ENCODE measurements around the gene NPR3. TPM values are rescaled to one million over a fixed set of nuclear protein-coding genes. Genes with fewer than 3 reads are reported as not detected.

NPR3 gene
- total RNA-seq, 1 donor from 2014 or later: 1.1 TPM

DNA sequence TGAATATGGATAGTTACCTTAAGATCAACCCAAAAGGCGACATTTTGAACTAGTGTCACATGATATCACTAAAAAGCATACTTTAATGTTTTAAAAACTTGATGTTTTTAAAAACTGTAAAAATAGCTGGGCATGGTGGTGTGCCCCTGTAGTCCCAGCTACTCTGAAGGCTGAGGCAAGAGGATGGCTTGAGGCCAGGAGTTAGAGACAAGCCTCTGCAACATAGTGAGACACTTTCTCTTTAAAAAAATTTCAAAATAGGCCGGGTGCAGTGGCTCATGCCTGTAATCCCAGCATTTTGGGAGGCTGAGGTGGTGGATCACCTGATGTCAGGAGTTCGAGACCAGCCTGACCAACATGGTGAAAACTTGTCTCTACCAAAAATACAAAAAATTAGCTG lies 129.5 kb downstream of the NPR3 start:
- Mint-ChIP-seq H3K36me3 (ENCODE audit: low read depth, unreplicated experiment) (no peaks in the 10 kb centered on the region), H3K4me1 (ENCODE audit: low read depth, unreplicated experiment) (peaks cover 3% of the 10 kb centered on the region), H3K4me3 (ENCODE audit: unreplicated experiment) (no peak overlapping the region), H3K27me3 (ENCODE audit: low read depth, unreplicated experiment) (peaks cover 7% of the 10 kb centered on the region), H3K9me3 (ENCODE audit: unreplicated experiment) (no peaks in the 10 kb centered on the region), H3K27ac (ENCODE audit: unreplicated experiment) (no peak overlapping the region)
- Histone ChIP-seq H3K9me3 (ENCODE audit: insufficient read depth, low read depth, low read length) (no peaks in the 10 kb centered on the region), H3K27ac (ENCODE audit: low read depth, low read length) (no peak overlapping the region), H3K4me1 (ENCODE audit: insufficient read depth, low read length) (no peaks in the 10 kb centered on the region), H3K4me3 (ENCODE audit: insufficient read depth, low read depth, low read length) (no peak overlapping the region), H3K79me2 (ENCODE audit: insufficient read depth, low read length) (no peaks in the 10 kb centered on the region), H4K20me1 (ENCODE audit: insufficient read depth, low read length) (no peaks in the 10 kb centered on the region), H3K9ac (ENCODE audit: low read length) (no peak overlapping the region), H3K4me2 (ENCODE audit: low read length) (no peak overlapping the region), H3K36me3 (ENCODE audit: insufficient read depth, low read length) (no peaks in the 10 kb centered on the region), H3K27me3 (ENCODE audit: insufficient read depth, low read length) (no peaks in the 10 kb centered on the region), H2AFZ (ENCODE audit: low read depth, low read length) (no peak overlapping the region)
- FAIRE-seq (no peak), DNase-seq (ENCODE audit: low read depth) (no peak)
- TF ChIP-seq, protein P1, sequence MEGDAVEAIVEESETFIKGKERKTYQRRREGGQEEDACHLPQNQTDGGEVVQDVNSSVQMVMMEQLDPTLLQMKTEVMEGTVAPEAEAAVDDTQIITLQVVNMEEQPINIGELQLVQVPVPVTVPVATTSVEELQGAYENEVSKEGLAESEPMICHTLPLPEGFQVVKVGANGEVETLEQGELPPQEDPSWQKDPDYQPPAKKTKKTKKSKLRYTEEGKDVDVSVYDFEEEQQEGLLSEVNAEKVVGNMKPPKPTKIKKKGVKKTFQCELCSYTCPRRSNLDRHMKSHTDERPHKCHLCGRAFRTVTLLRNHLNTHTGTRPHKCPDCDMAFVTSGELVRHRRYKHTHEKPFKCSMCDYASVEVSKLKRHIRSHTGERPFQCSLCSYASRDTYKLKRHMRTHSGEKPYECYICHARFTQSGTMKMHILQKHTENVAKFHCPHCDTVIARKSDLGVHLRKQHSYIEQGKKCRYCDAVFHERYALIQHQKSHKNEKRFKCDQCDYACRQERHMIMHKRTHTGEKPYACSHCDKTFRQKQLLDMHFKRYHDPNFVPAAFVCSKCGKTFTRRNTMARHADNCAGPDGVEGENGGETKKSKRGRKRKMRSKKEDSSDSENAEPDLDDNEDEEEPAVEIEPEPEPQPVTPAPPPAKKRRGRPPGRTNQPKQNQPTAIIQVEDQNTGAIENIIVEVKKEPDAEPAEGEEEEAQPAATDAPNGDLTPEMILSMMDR (IDR thresholded peaks at IDR 0.05; ENCODE audit: insufficient read depth, low read depth, low read length): no peak
- TF ChIP-seq EZH2 (IDR thresholded peaks at IDR 0.05; ENCODE audit: insufficient read depth, low read length): no peak

Other genes starting within 250 kb of the NPR3 start
- gene SUB1, start 125.8 kb upstream of the NPR3 start, total RNA-seq: 219 and 235 TPM in 2 replicates

Measured in astrocyte (in vitro differentiated cells and primary cell).